Mesodermal cell (in vitro differentiated cells): ENCODE results near the gene BCL2L14.
A peak's percentile ranks its signal among the peaks of the same experiment; 100 is the strongest.
"Not testable (repeated sequence)": the region's sequence is repeated elsewhere in the genome, so short reads cannot be mapped to it uniquely, and the experiment has no call there.

Experiments
- H3K27ac ChIP-seq: 2 replicates; pipeline ENCODE4 v1.7.0; 2013; ENCODE audit warnings: mild to moderate bottlenecking, low read depth, low read length, moderate library complexity; ENCODE audit not compliant: severe bottlenecking
- H3K36me3 ChIP-seq: 2 replicates; pipeline ENCODE4 v1.7.1; 2013; ENCODE audit warnings: mild to moderate bottlenecking, low read length, moderate library complexity; ENCODE audit not compliant: control insufficient read depth, insufficient read depth
- H3K4me1 ChIP-seq: one replicate; pipeline ENCODE4 v1.7.1; 2013; ENCODE audit warnings: mild to moderate bottlenecking, low read length; ENCODE audit not compliant: insufficient read depth, control insufficient read depth, poor library complexity, severe bottlenecking
- H3K4me3 ChIP-seq: 2 replicates; pipeline ENCODE4 v1.7.0; 2013; ENCODE audit warnings: low read length, control low read depth, mild to moderate bottlenecking; ENCODE audit not compliant: insufficient read depth, poor library complexity, severe bottlenecking; ENCODE audit errors: extremely low read depth
- H3K9me3 ChIP-seq: 2 replicates; pipeline ENCODE4 v1.7.1; 2013; ENCODE audit warnings: mild to moderate bottlenecking, low read length, moderate library complexity; ENCODE audit not compliant: control insufficient read depth
- WGBS, 2 experiments: methylation state at CpG; one replicate each; pipeline ENCODE4 v1.1.5; 2013; ENCODE audit warnings: missing lambda C conversion rate in 2 of 2; ENCODE audit not compliant: insufficient coverage in 2 of 2; 5-methylcytosine and 5-hydroxymethylcytosine counted together

BCL2L14 gene

GRCh38 chr12:12099102-12099501, 28.4 kb downstream of the BCL2L14 start:
- H3K27ac ChIP-seq: peak overlapping the region; percentile 51
- peaks cover 14% of the 10 kb centered on the region for H3K36me3 ChIP-seq
- H3K4me1 ChIP-seq: peaks cover 21% of the 10 kb centered on the region
- H3K9me3 ChIP-seq: peaks cover 2% of the 10 kb centered on the region
- 66 to 72% methylated on average over 3 to 4 of the region's 6 CpGs for WGBS, 2 experiments
- H3K4me3 ChIP-seq: no peak overlapping the region

- WGBS, 2 experiments: 93 to 98% methylated on average over 5 to 6 of the region's 6 CpGs
Observed at GRCh38 chr12:12107678-12108077, 36.9 kb downstream of the BCL2L14 start.

GRCh38 chr12:12108441-12109058, 37.8 kb downstream of the BCL2L14 start:
- H3K27ac ChIP-seq: no peak overlapping the region
- no peaks in the 10 kb centered on the region for H3K4me1 ChIP-seq
- H3K4me3 ChIP-seq: no peak overlapping the region
- H3K9me3 ChIP-seq: peaks cover 18% of the 10 kb centered on the region
- H3K36me3 ChIP-seq: peaks cover 20% of the 10 kb centered on the region
- WGBS, 2 experiments: no CpG with 5 or more reads among the region's 1 CpG

More at GRCh38 chr12:12107678-12108077, 36.9 kb downstream of the BCL2L14 start:
- H3K4me3 ChIP-seq: no peak overlapping the region
- H3K9me3 ChIP-seq: peaks cover 18% of the 10 kb centered on the region
- peaks cover 11% of the 10 kb centered on the region for H3K36me3 ChIP-seq
- no peak overlapping the region for H3K27ac ChIP-seq
- no peaks in the 10 kb centered on the region for H3K4me1 ChIP-seq

- not testable (repeated sequence) for H3K4me3 ChIP-seq, H3K4me1 ChIP-seq, H3K27ac ChIP-seq
- H3K36me3 ChIP-seq: peaks cover 24% of the 10 kb centered on the region
- H3K9me3 ChIP-seq: peaks cover 14% of the 10 kb centered on the region
- WGBS, 2 experiments: 97% methylated on average over 15 to 18 of the region's 37 CpGs
Observed at GRCh38 chr12:12110923-12111555, 40.3 kb downstream of the BCL2L14 start.

- Histone ChIP-seq H3K4me3 (no peak overlapping the region), H3K4me1 (no peaks in the 10 kb centered on the region), H3K36me3 (peaks cover 34% of the 10 kb centered on the region), H3K9me3 (no peaks in the 10 kb centered on the region), H3K27ac (no peak overlapping the region)
- WGBS, 2 experiments: 94 to 100% methylated on average over 1 to 3 of the region's 4 CpGs
Observed at GRCh38 chr12:12115514-12115913, 44.8 kb downstream of the BCL2L14 start.

- H3K36me3 ChIP-seq: peaks cover 43% of the 10 kb centered on the region
- no CpG with 5 or more reads among the region's 2 CpGs for WGBS, 2 experiments
Observed at GRCh38 chr12:12116677-12117076, 45.9 kb downstream of the BCL2L14 start.

GRCh38 chr12:12121061-12121460, 50.3 kb downstream of the BCL2L14 start:
- Histone ChIP-seq H3K36me3 (peaks cover 59% of the 10 kb centered on the region), H3K27ac (no peak overlapping the region), H3K4me1 (no peaks in the 10 kb centered on the region), H3K4me3 (no peak overlapping the region), H3K9me3 (no peaks in the 10 kb centered on the region)
- WGBS, 2 experiments: 83 to 100% methylated on average over 2 to 3 of the region's 5 CpGs

More at GRCh38 chr12:12116677-12117076, 45.9 kb downstream of the BCL2L14 start:
- no peaks in the 10 kb centered on the region for H3K4me1 ChIP-seq
- no peak overlapping the region for H3K4me3 ChIP-seq
- no peak overlapping the region for H3K27ac ChIP-seq
- no peaks in the 10 kb centered on the region for H3K9me3 ChIP-seq

GRCh38 chr12:12123036-12123604, 52.4 kb downstream of the BCL2L14 start:
- Histone ChIP-seq H3K27ac (no peak overlapping the region), H3K36me3 (peaks cover 66% of the 10 kb centered on the region), H3K4me1 (no peaks in the 10 kb centered on the region), H3K4me3 (no peak overlapping the region), H3K9me3 (no peaks in the 10 kb centered on the region)
- WGBS, 2 experiments: 100% methylated on average over 1 of the region's 3 CpGs; no CpG with 5 or more reads in 1 of the 2 experiments

GRCh38 chr12:12126551-12126950, 55.8 kb downstream of the BCL2L14 start:
- Histone ChIP-seq H3K27ac (no peak overlapping the region), H3K4me3 (no peak overlapping the region), H3K4me1 (no peaks in the 10 kb centered on the region), H3K9me3 (no peaks in the 10 kb centered on the region), H3K36me3 (peaks cover 61% of the 10 kb centered on the region)
- no CpG with 5 or more reads among the region's 4 CpGs for WGBS, 2 experiments

GRCh38 chr12:12127304-12127703, 56.6 kb downstream of the BCL2L14 start:
- Histone ChIP-seq H3K36me3 (peaks cover 65% of the 10 kb centered on the region), H3K27ac (no peak overlapping the region), H3K4me1 (no peaks in the 10 kb centered on the region), H3K4me3 (no peak overlapping the region), H3K9me3 (no peaks in the 10 kb centered on the region)
- WGBS, 2 experiments: 80 to 88% methylated on average over 1 to 2 of the region's 2 CpGs

GRCh38 chr12:12128670-12129069, 57.9 kb downstream of the BCL2L14 start:
- Histone ChIP-seq H3K36me3 (peaks cover 58% of the 10 kb centered on the region), H3K4me3 (no peak overlapping the region), H3K9me3 (no peaks in the 10 kb centered on the region), H3K4me1 (no peaks in the 10 kb centered on the region), H3K27ac (no peak overlapping the region)
- 100% methylated on average over 1 of the region's 4 CpGs; no CpG with 5 or more reads in 1 of the 2 experiments for WGBS, 2 experiments
